DMS53 (cell line): ENCODE results near the gene MRPS18C.
"Not testable (repeated sequence)": the region's sequence is repeated elsewhere in the genome, so short reads cannot be mapped to it uniquely, and the experiment has no call there.

Source experiments
- DNase-seq: peaks from one replicate; lab custom pipeline; 2025; lab: John Stamatoyannopoulos, UW

The MRPS18C gene

GRCh38 chr4:83498187-83498586, 42.3 kb downstream of the MRPS18C start:
- DNase-seq = no peak

GRCh38 chr4:83501671-83502070, 45.8 kb downstream of the MRPS18C start:
- not testable (repeated sequence) for DNase-seq

GRCh38 chr4:83503974-83504373, 48.1 kb downstream of the MRPS18C start:
- DNase-seq = no peak

GRCh38 chr4:83504503-83504902, 48.6 kb downstream of the MRPS18C start:
- DNase-seq = no peak

- DNase-seq = no peak
Observed at GRCh38 chr4:83504996-83505395, 49.1 kb downstream of the MRPS18C start.

- DNase-seq = peak; percentile 78
Observed at GRCh38 chr4:83509156-83509585, 53.3 kb downstream of the MRPS18C start.

- no peak for DNase-seq
Observed at GRCh38 chr4:83510442-83510841, 54.6 kb downstream of the MRPS18C start.
